ENCODE data around the gene TSSC4.

DNA sequence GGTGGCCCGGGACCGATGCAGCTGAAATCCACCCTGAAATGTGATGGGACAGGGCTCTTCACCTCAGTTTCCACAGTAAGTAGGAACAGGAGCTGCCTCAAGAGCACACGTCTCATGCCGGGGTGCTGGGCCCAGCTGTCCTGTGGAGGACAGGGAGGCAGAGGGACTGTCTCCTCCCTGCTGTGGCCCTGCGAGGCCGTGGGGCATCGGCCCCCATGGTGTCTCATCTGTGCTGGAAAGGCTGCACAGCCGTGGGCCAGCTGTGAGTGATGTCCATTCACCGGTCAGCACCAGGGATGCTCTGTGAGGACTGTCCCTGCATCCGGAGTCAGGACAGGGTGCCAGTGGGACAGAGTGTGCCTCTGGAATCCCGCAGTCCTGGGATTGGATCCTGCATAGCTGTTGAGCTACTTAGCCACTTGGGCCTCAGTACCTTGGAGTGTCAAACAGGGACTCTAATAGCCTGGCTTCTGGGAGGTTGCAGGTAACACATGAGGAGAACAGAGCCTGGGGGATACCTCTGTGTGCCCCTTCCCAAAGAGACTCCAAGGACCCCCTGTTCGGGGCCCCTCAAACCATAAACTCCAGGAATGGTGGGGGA lies 27.3 kb downstream of the TSSC4 start:
- TF ChIP-seq, protein P1, sequence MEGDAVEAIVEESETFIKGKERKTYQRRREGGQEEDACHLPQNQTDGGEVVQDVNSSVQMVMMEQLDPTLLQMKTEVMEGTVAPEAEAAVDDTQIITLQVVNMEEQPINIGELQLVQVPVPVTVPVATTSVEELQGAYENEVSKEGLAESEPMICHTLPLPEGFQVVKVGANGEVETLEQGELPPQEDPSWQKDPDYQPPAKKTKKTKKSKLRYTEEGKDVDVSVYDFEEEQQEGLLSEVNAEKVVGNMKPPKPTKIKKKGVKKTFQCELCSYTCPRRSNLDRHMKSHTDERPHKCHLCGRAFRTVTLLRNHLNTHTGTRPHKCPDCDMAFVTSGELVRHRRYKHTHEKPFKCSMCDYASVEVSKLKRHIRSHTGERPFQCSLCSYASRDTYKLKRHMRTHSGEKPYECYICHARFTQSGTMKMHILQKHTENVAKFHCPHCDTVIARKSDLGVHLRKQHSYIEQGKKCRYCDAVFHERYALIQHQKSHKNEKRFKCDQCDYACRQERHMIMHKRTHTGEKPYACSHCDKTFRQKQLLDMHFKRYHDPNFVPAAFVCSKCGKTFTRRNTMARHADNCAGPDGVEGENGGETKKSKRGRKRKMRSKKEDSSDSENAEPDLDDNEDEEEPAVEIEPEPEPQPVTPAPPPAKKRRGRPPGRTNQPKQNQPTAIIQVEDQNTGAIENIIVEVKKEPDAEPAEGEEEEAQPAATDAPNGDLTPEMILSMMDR (IDR thresholded peaks at IDR 0.05; ENCODE audit: insufficient read depth, low read depth, low read length) = no peak
- TF ChIP-seq EZH2 (IDR thresholded peaks at IDR 0.05; ENCODE audit: insufficient read depth, low read length) = no peak
